Mesothelial cell of epicardium (in vitro differentiated cells): ENCODE results near the gene POU3F2. TPM values are rescaled to one million over a fixed set of nuclear protein-coding genes. Genes with fewer than 3 reads are reported as not detected.

Experiments
- DNase-seq, 2 experiments: peaks; one replicate each; pipeline ENCODE4 v3.0.0; 2021; ENCODE audit warnings: low spot score in 2 of 2; ENCODE audit not compliant: unreplicated experiment in 2 of 2
- H3K27ac Mint-ChIP-seq: 2 replicates; pipeline ENCODE4 v1.8.0; 2021; ENCODE audit warnings: mixed read lengths
- H3K27me3 Mint-ChIP-seq: 2 replicates; pipeline ENCODE4 v1.8.0; 2021; ENCODE audit warnings: low read depth, mixed read lengths
- H3K36me3 Mint-ChIP-seq: 2 replicates; pipeline ENCODE4 v1.8.0; 2021; ENCODE audit warnings: mixed read lengths
- H3K4me1 Mint-ChIP-seq: 2 replicates; pipeline ENCODE4 v1.8.0; 2021; ENCODE audit warnings: mixed read lengths
- H3K4me3 Mint-ChIP-seq: 2 replicates; pipeline ENCODE4 v1.8.0; 2021; ENCODE audit warnings: mild to moderate bottlenecking, moderate library complexity, mixed read lengths
- H3K9me3 Mint-ChIP-seq: 2 replicates; pipeline ENCODE4 v1.8.0; 2021; ENCODE audit warnings: mixed read lengths
- CTCF ChIP-seq: fragments of 200-600 bp; sonication (generic); IDR thresholded peaks from one replicate; pipeline ENCODE4 v1.5.0; 2021; ENCODE audit warnings: antibody characterized with exemption; ENCODE audit not compliant: unreplicated experiment
- total RNA-seq: library from RNA; stranded (reverse); gene quantifications from 3 replicates; pipeline ENCODE4 v1.2.1, GENCODE V29; 2021

POU3F2 gene
- total RNA-seq, 1 donor from 2014 or later = not detected

DNA sequence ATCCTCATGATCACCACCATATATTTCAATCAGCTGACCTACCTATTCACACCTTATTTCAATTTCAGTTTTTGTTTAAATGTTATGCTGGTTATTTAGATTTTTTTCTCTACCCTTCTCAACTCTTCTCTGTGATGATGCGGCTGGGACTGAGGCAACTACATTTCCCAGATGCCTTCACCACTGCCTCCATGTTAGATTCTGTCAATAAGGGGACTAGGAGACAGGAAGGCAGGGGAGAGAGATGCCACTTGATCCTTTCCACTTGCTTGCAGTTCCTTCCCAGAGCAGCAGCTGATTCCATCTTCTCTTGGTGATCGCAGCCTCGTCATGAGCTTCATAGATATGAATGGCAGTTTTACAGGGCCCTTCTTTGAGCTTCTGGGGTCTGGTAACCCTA is 33.5 kb upstream of the POU3F2 start:
- Mint-ChIP-seq H3K27me3 (peaks cover 25% of the 10 kb centered on the region), H3K9me3 (peaks cover 8% of the 10 kb centered on the region), H3K4me3 (no peak overlapping the region), H3K27ac (no peak overlapping the region), H3K4me1 (no peaks in the 10 kb centered on the region), H3K36me3 (no peaks in the 10 kb centered on the region)
- TF ChIP-seq CTCF = no peak
- no peak for DNase-seq

DNA sequence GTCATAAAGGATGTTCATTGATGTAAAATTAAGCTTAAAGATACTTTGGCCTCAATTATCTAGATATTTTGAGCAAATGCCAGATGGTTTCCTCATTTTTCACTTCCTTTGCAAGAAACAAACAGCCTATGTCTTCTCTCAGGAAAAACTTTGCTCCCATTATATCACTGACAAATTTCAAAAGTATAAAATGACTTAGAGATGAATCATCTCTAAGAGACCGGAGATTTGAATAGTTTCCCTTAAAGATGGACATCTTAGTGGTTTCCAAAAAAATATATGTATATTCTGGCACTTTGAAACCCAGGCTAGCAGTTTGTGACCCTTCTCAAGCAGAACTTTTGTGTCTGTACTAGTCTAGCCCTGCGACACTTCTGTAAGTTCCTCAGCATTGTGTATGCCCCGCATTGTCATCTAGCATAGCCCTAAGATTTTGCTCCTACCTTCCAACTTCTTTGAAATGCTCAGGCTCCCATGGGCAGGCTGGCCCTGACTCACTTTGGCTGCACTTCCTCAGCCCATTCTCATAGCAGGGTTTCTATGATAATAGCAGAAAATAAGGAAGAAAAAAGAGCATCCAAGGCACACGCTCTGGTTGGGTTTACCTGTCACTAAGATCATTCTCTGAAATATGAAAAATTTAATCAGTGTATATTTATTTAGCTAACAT is 25.7 kb upstream of the POU3F2 start:
- no peak overlapping the region for H3K4me3 Mint-ChIP-seq
- no peaks in the 10 kb centered on the region for H3K36me3 Mint-ChIP-seq
- peaks cover 11% of the 10 kb centered on the region for H3K27me3 Mint-ChIP-seq
- DNase-seq = no peak
- no peaks in the 10 kb centered on the region for H3K4me1 Mint-ChIP-seq
- H3K9me3 Mint-ChIP-seq = peaks cover 10% of the 10 kb centered on the region
- H3K27ac Mint-ChIP-seq = no peak overlapping the region
- no peak for TF ChIP-seq CTCF

GRCh38 chr6:98812220-98812619 is 22.2 kb upstream of the POU3F2 start:
- H3K4me3 Mint-ChIP-seq = no peak overlapping the region
- H3K27ac Mint-ChIP-seq = no peak overlapping the region
- no peak for TF ChIP-seq CTCF
- H3K9me3 Mint-ChIP-seq = peaks cover 12% of the 10 kb centered on the region
- no peaks in the 10 kb centered on the region for H3K4me1 Mint-ChIP-seq
- no peak for DNase-seq
- H3K27me3 Mint-ChIP-seq = peaks cover 8% of the 10 kb centered on the region
- no peaks in the 10 kb centered on the region for H3K36me3 Mint-ChIP-seq

GRCh38 chr6:98816799-98817198 is 17.6 kb upstream of the POU3F2 start:
- Mint-ChIP-seq H3K36me3 (no peaks in the 10 kb centered on the region), H3K4me3 (no peak overlapping the region), H3K27ac (no peak overlapping the region), H3K27me3 (peaks cover 44% of the 10 kb centered on the region), H3K9me3 (peaks cover 12% of the 10 kb centered on the region), H3K4me1 (no peaks in the 10 kb centered on the region)
- no peak for DNase-seq
- TF ChIP-seq CTCF = no peak

DNA sequence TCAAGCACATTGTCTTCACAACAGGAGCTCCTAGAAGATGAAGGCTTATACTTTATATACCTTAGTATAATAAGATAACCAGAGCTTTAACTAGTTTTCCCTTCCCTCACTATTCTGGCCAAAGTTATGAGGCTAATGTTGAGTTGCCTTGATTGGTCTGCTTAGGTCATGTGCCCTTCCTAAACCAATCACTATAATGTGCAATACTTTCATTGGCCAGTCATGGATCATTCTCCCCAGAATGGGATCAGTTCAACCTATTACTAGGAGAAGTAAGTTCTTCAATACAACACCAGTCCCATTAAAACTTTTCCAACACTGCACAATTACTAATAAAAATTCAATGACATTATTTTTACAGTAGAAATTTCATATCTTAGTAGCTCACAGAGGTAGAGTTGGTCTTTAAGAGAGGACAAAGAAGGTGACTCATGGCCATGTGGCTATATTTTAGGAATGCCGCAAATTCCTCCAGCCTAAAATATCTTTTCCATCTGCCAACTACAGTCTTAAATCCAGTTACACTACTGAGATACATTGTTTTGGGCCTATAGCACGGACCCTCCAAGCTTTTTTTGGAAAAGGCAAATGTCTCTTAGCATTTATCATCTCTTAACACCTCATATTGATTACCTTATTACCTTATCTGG is 12.5 kb upstream of the POU3F2 start:
- Mint-ChIP-seq H3K27me3 (peaks cover 90% of the 10 kb centered on the region), H3K4me3 (no peak overlapping the region)

More for the DNA sequence above, 12.5 kb upstream of the POU3F2 start:
- Mint-ChIP-seq H3K9me3 (no peaks in the 10 kb centered on the region), H3K4me1 (peaks cover 14% of the 10 kb centered on the region), H3K36me3 (no peaks in the 10 kb centered on the region), H3K27ac (no peak overlapping the region)
- DNase-seq = no peak
- no peak for TF ChIP-seq CTCF
